Effector memory CD8-positive, alpha-beta T cell (primary cell): ENCODE results near the gene INPP4B.
A peak's percentile ranks its signal among the peaks of the same experiment; 100 is the strongest.

Experiments
- ATAC-seq: fragments of 150-1000 bp; cut with Tn5 transposase; replicated peaks from 2 replicates; pipeline ENCODE4 v1.10.0; 2021; ENCODE audit warnings: mild to moderate bottlenecking, moderate library complexity
- DNase-seq, 3 experiments: peaks; one replicate each; pipeline ENCODE4 v3.0.0; 2021
- H3K27ac Mint-ChIP-seq, 2 donors: one replicate each; pipeline ENCODE4 v1.8.0; 2022; ENCODE audit warnings: mild to moderate bottlenecking in 2 of 2, mixed read lengths in 2 of 2, moderate library complexity in 2 of 2
- H3K27me3 Mint-ChIP-seq, 2 donors: one replicate each; pipeline ENCODE4 v1.8.0; 2022; ENCODE audit warnings: mixed read lengths in 2 of 2
- H3K36me3 Mint-ChIP-seq: one replicate; pipeline ENCODE4 v1.8.0; 2022; ENCODE audit warnings: mild to moderate bottlenecking, moderate library complexity, mixed read lengths; ENCODE audit not compliant: insufficient read depth
- H3K4me1 Mint-ChIP-seq, 2 donors: one replicate each; pipeline ENCODE4 v1.8.0; 2022; ENCODE audit warnings: low read depth in 2 of 2, mixed read lengths in 2 of 2
- H3K4me3 Mint-ChIP-seq, 2 donors: one replicate each; pipeline ENCODE4 v1.8.0; 2022; ENCODE audit warnings: mild to moderate bottlenecking in 2 of 2, mixed read lengths in 2 of 2, moderate library complexity in 2 of 2
- H3K9me3 Mint-ChIP-seq, 2 donors: one replicate each; pipeline ENCODE4 v1.8.0; 2022; ENCODE audit warnings: mixed read lengths in 2 of 2

INPP4B gene

GRCh38 chr4:142449771-142450373 is 396.2 kb downstream of the INPP4B start:
- no peaks in the 10 kb centered on the region for H3K9me3 Mint-ChIP-seq
- peak overlapping the region in 1 of 2 donors; percentile 67 for H3K27ac Mint-ChIP-seq
- no peaks in the 10 kb centered on the region for H3K36me3 Mint-ChIP-seq
- no peak overlapping the region for H3K4me3 Mint-ChIP-seq
- DNase-seq (no peak), ATAC-seq (no peak)
- H3K4me1 Mint-ChIP-seq: no peaks in the 10 kb centered on the region
- H3K27me3 Mint-ChIP-seq: no peaks in the 10 kb centered on the region

DNA sequence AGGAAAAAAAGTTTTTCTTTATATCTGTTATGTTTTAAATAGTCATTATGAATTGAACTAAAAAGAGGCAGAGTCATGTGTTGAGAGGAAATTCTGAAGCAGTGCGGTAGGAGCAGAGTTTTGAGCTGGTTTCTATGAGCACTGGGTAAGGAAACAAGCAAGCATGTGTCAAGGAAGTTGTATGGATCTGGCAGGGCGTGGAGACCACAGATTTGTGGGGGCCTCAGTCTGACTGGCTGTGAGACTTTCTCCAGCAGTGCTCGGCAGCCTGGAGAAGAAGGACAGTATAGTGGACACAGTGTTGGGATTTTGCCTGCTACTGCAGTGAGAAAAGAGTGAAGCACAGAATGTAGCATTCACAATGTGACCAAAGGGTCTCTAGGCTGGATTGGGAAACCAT is 399.1 kb downstream of the INPP4B start:
- peaks cover 0 to 1% of the 10 kb centered on the region in 2 donors for H3K4me1 Mint-ChIP-seq
- no peak overlapping the region for H3K4me3 Mint-ChIP-seq
- ATAC-seq (no peak), DNase-seq (no peak)
- H3K27ac Mint-ChIP-seq: no peak overlapping the region
- H3K27me3 Mint-ChIP-seq: no peaks in the 10 kb centered on the region
- no peaks in the 10 kb centered on the region for H3K9me3 Mint-ChIP-seq
- H3K36me3 Mint-ChIP-seq: no peaks in the 10 kb centered on the region

GRCh38 chr4:142443469-142443868 is 402.6 kb downstream of the INPP4B start:
- DNase-seq (no peak), ATAC-seq (no peak)
- no peak overlapping the region for H3K27ac Mint-ChIP-seq
- peaks cover 0 to 1% of the 10 kb centered on the region in 2 donors for H3K4me1 Mint-ChIP-seq
- H3K9me3 Mint-ChIP-seq: no peaks in the 10 kb centered on the region
- no peaks in the 10 kb centered on the region for H3K36me3 Mint-ChIP-seq
- no peaks in the 10 kb centered on the region for H3K27me3 Mint-ChIP-seq
- no peak overlapping the region for H3K4me3 Mint-ChIP-seq

DNA sequence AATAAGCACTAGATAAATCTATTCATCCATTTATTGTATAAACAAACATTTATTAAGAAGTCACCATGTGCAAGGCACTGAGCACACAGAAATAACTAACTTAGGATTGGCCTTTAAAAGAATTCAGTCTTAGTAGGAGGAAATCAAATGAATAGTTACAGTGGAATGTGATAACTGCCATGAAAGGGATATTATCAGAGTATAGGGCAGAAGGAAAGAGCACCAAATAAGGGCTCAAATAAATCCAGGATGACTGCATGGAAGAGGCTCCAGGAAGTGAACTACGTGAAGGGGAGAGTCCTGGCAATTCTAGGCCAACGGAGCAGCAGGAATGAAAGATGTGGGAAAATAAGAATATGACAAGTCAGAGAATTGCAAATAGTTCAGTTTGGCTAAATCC is 406.0 kb downstream of the INPP4B start:
- no peaks in the 10 kb centered on the region for H3K9me3 Mint-ChIP-seq
- no peak for DNase-seq
- ATAC-seq: no peak
- no peaks in the 10 kb centered on the region for H3K36me3 Mint-ChIP-seq
- no peak overlapping the region for H3K4me3 Mint-ChIP-seq
- peaks cover 0 to 1% of the 10 kb centered on the region in 2 donors for H3K4me1 Mint-ChIP-seq
- H3K27ac Mint-ChIP-seq: no peak overlapping the region
- no peaks in the 10 kb centered on the region for H3K27me3 Mint-ChIP-seq

DNA sequence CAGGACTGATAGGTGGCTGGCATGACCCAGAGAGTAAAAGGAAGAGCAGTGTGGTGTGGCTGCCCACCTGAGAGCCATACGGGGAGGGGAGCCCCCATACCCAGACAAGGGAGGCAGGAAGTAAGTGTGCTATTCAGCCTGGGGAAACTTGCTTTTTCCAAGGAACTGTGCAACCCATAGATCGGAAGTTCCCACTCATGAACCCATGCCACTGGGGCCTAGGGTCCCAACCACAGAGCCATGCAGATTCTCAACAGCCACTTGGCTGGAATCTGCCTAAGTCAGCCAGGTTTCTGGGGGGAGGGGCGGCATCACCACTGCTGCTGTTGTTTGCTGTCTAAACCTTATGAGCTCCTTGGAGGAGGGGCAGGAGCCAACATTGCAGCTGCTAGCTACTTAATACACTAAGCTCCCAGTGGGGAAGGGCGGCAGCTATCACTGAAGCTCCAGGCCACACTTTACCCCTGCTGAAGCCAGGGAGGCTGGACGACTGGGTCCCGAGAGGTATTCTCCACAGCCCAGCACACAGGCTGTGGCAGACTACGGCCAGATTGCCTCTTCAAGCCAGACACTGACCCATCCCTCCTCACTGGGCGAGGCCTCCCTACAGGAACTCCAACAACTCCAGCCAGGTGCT is 410.4 kb downstream of the INPP4B start:
- Mint-ChIP-seq H3K36me3 (no peaks in the 10 kb centered on the region), H3K27me3 (no peaks in the 10 kb centered on the region), H3K9me3 (no peaks in the 10 kb centered on the region), H3K27ac (no peak overlapping the region), H3K4me3 (no peak overlapping the region), H3K4me1 (peaks cover 0 to 9% of the 10 kb centered on the region in 2 donors)
- no peak for ATAC-seq
- DNase-seq: no peak

- no peak overlapping the region for H3K27ac Mint-ChIP-seq
- DNase-seq (no peak), ATAC-seq (peak; percentile 79)
- H3K9me3 Mint-ChIP-seq: no peaks in the 10 kb centered on the region
- H3K4me1 Mint-ChIP-seq: peaks cover 0 to 9% of the 10 kb centered on the region in 2 donors
- H3K27me3 Mint-ChIP-seq: no peaks in the 10 kb centered on the region
- no peaks in the 10 kb centered on the region for H3K36me3 Mint-ChIP-seq
- H3K4me3 Mint-ChIP-seq: no peak overlapping the region
Measured at GRCh38 chr4:142434519-142435224, 411.4 kb downstream of the INPP4B start.

DNA sequence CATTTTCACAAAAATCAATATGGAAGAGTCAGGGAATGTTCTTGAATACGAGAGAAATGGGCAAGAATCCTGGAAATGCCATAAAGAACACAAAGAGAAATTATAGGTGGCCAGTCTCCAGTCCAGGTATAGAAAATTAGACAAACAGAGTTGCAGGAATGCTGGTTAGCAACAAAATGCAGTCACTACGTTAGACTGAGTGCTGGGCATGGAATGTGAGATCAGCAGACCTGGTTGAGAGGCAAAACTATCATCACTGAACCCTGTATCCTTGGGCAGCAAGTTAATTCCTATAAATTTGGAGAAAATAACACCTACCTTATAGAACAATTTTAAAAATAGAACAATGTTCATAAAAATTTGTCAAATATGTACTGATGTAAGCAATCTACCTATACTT is 417.4 kb downstream of the INPP4B start:
- no peak overlapping the region for H3K4me3 Mint-ChIP-seq
- ATAC-seq (no peak), DNase-seq (no peak)
- H3K4me1 Mint-ChIP-seq: peaks cover 0 to 4% of the 10 kb centered on the region in 2 donors
- no peaks in the 10 kb centered on the region for H3K9me3 Mint-ChIP-seq
- H3K27me3 Mint-ChIP-seq: no peaks in the 10 kb centered on the region
- H3K36me3 Mint-ChIP-seq: no peaks in the 10 kb centered on the region
- no peak overlapping the region for H3K27ac Mint-ChIP-seq

- no peaks in the 10 kb centered on the region for H3K27me3 Mint-ChIP-seq
- no peak overlapping the region for H3K27ac Mint-ChIP-seq
- H3K4me1 Mint-ChIP-seq: no peaks in the 10 kb centered on the region
- DNase-seq (no peak), ATAC-seq (no peak)
- no peaks in the 10 kb centered on the region for H3K36me3 Mint-ChIP-seq
- H3K9me3 Mint-ChIP-seq: no peaks in the 10 kb centered on the region
- H3K4me3 Mint-ChIP-seq: no peak overlapping the region
Measured at GRCh38 chr4:142427456-142427855, 418.6 kb downstream of the INPP4B start.

DNA sequence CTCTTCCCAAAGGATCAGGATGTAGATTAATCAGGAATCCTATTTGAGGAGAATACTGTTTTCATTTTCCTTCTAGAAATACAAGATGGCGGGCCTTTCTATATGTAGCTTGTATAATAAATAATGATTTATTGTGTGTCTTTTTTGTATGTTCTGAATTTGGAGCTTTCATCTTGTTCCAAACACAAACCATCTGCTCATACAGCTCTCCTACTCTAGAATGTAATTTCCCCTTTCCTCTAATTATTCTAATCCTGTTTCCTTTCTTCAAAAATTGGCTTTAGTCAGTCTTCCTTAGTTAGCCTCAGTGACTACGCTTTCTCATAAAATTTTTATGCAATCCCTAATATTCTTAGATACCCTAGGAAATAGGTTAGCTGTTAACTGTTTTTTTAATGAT is 422.2 kb downstream of the INPP4B start:
- no peaks in the 10 kb centered on the region for H3K36me3 Mint-ChIP-seq
- H3K27ac Mint-ChIP-seq: no peak overlapping the region
- H3K27me3 Mint-ChIP-seq: no peaks in the 10 kb centered on the region
- H3K4me3 Mint-ChIP-seq: no peak overlapping the region
- ATAC-seq: no peak
- no peaks in the 10 kb centered on the region for H3K4me1 Mint-ChIP-seq
- no peak for DNase-seq
- H3K9me3 Mint-ChIP-seq: no peaks in the 10 kb centered on the region

- no peak overlapping the region for H3K4me3 Mint-ChIP-seq
- peak overlapping the region in 1 of 2 donors; percentile 3 for H3K27ac Mint-ChIP-seq
- peaks cover 10 to 12% of the 10 kb centered on the region in 2 donors for H3K4me1 Mint-ChIP-seq
- DNase-seq: no peak
- no peaks in the 10 kb centered on the region for H3K36me3 Mint-ChIP-seq
- no peaks in the 10 kb centered on the region for H3K27me3 Mint-ChIP-seq
- H3K9me3 Mint-ChIP-seq: no peaks in the 10 kb centered on the region
- no peak for ATAC-seq
Measured at GRCh38 chr4:142420311-142421095, 425.6 kb downstream of the INPP4B start.

DNA sequence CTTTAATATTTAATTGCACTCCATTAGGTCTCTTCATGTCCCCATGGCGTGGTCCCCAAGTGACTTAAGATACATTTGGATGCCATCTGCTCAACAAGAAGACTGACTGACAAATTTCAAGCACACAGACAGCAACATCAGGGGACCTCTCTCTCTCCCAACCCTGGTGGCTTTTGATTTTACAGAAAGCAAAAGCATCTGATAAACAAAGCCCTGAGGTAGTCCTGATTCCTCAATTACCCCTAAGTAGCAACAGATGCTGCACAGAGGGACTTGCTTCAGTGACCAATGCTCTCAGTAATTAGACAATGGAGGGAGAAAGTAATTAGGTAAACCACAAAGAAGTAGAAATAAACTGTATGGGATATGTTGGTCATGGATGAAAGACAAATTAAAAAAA is 426.4 kb downstream of the INPP4B start:
- H3K36me3 Mint-ChIP-seq: no peaks in the 10 kb centered on the region
- DNase-seq (no peak), ATAC-seq (no peak)
- H3K27me3 Mint-ChIP-seq: no peaks in the 10 kb centered on the region
- no peak overlapping the region for H3K4me3 Mint-ChIP-seq
- H3K4me1 Mint-ChIP-seq: peaks cover 10 to 16% of the 10 kb centered on the region in 2 donors
- H3K9me3 Mint-ChIP-seq: no peaks in the 10 kb centered on the region
- H3K27ac Mint-ChIP-seq: peak overlapping the region in 1 of 2 donors; percentile 3

GRCh38 chr4:142418697-142419096 is 427.4 kb downstream of the INPP4B start:
- no peak overlapping the region for H3K4me3 Mint-ChIP-seq
- peaks cover 10 to 16% of the 10 kb centered on the region in 2 donors for H3K4me1 Mint-ChIP-seq
- DNase-seq (no peak), ATAC-seq (no peak)
- no peaks in the 10 kb centered on the region for H3K9me3 Mint-ChIP-seq
- H3K36me3 Mint-ChIP-seq: no peaks in the 10 kb centered on the region
- H3K27ac Mint-ChIP-seq: no peak overlapping the region
- no peaks in the 10 kb centered on the region for H3K27me3 Mint-ChIP-seq

DNA sequence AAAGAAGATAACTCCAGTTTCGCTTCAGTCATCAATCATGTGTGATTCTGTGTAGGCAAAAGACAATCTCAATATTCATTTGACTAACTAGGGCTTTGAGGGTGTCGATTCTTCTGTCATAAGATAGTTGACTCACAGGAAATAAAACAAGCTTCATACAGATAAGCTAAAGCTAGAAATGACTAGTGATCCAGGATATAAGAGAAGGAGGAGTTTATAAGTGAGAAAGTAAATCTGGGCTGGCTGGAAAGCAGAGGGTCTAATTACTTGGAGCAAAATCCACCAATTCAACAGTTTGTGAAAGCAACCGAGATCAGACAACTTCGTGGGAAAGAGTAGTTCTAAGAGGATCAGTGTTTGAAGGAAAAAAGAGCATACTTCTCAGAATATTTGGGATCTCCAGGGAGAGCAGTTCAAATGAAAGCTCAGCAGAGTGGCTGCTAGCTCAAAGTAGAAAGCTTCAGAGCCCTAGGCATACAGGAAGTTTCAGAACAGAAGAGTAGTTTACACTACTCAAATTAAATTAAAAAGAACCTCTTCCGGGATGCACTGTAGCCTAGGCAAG is 429.3 kb downstream of the INPP4B start:
- no peaks in the 10 kb centered on the region for H3K36me3 Mint-ChIP-seq
- H3K9me3 Mint-ChIP-seq: no peaks in the 10 kb centered on the region
- peak overlapping the region; percentile 82 to 95 for H3K27ac Mint-ChIP-seq
- H3K4me3 Mint-ChIP-seq: peak overlapping the region; percentile 56 to 74
- H3K4me1 Mint-ChIP-seq: peaks cover 16 to 17% of the 10 kb centered on the region in 2 donors
- peak; percentile 94 for ATAC-seq
- H3K27me3 Mint-ChIP-seq: no peaks in the 10 kb centered on the region
- DNase-seq: peak in 1 of 3 experiments; percentile 16
